NB4 (cell line): ENCODE results near the gene MOB2.

ENCODE experiments used
- CTCF ChIP-seq: IDR thresholded peaks from one replicate; pipeline ENCODE4 v1.5.1; 2012; ENCODE audit warnings: low read depth, low read length
- POLR2A ChIP-seq: IDR thresholded peaks from 2 replicates; pipeline ENCODE4 v1.6.1; 2011; ENCODE audit warnings: mild to moderate bottlenecking; ENCODE audit not compliant: insufficient read length; ENCODE audit errors: extremely low read depth

- TF ChIP-seq POLR2A (no peak), CTCF (no peak)
Observed at GRCh38 chr11:1475841-1476240, 10.7 kb downstream of the MOB2 start.
